ENCODE data around the gene C4orf50. TPM values are rescaled to one million over a fixed set of nuclear protein-coding genes. Genes with fewer than 3 reads are reported as not detected.

The C4orf50 gene
- total RNA-seq, 1 experiment from 2014 or later: not detected

GRCh38 chr4:5919571-5919970 is 98.7 kb downstream of the C4orf50 start:
- no peaks in the 10 kb centered on the region for H3K27me3 ChIP-seq

GRCh38 chr4:5919044-5919443 is 99.2 kb downstream of the C4orf50 start:
- Histone ChIP-seq H3K4me1 (peaks cover 25% of the 10 kb centered on the region), H3K27me3 (no peaks in the 10 kb centered on the region), H3K4me3 (no peak overlapping the region), H3K36me3 (no peaks in the 10 kb centered on the region), H3K27ac (no peak overlapping the region), H3K9me3 (replicated peaks) (no peaks in the 10 kb centered on the region)
- no peak for DNase-seq

More at GRCh38 chr4:5919571-5919970, 98.7 kb downstream of the C4orf50 start:
- peaks cover 31% of the 10 kb centered on the region for H3K4me1 ChIP-seq
- no peaks in the 10 kb centered on the region for H3K36me3 ChIP-seq
- no peak overlapping the region for H3K27ac ChIP-seq
- DNase-seq: no peak
- no peaks in the 10 kb centered on the region for H3K9me3 ChIP-seq (replicated peaks)
- H3K4me3 ChIP-seq: no peak overlapping the region

GRCh38 chr4:5918331-5918985 is 99.8 kb downstream of the C4orf50 start:
- no peaks in the 10 kb centered on the region for H3K27me3 ChIP-seq
- no peaks in the 10 kb centered on the region for H3K36me3 ChIP-seq
- no peaks in the 10 kb centered on the region for H3K9me3 ChIP-seq (replicated peaks)
- H3K4me3 ChIP-seq: no peak overlapping the region
- no peak for DNase-seq
- H3K4me1 ChIP-seq: peaks cover 19% of the 10 kb centered on the region
- no peak overlapping the region for H3K27ac ChIP-seq

- Histone ChIP-seq H3K4me3 (no peak overlapping the region), H3K27ac (no peak overlapping the region), H3K4me1 (peaks cover 12% of the 10 kb centered on the region; the same call in 1 of the 2 replicates), H3K36me3 (no peaks in the 10 kb centered on the region), H3K9me3 (replicated peaks) (no peaks in the 10 kb centered on the region), H3K27me3 (no peaks in the 10 kb centered on the region)
- DNase-seq: no peak
Observed at GRCh38 chr4:5917672-5918071, 100.6 kb downstream of the C4orf50 start.

GRCh38 chr4:5916229-5916628 is 102.0 kb downstream of the C4orf50 start:
- H3K4me1 ChIP-seq: peaks cover 4% of the 10 kb centered on the region; the same call in 1 of the 2 replicates
- DNase-seq: no peak
- no peaks in the 10 kb centered on the region for H3K27me3 ChIP-seq
- no peak overlapping the region for H3K4me3 ChIP-seq
- no peaks in the 10 kb centered on the region for H3K36me3 ChIP-seq
- H3K27ac ChIP-seq: no peak overlapping the region
- 0 out of 2 replicates have a peak, but pooled peaks cover 3% of the 10 kb centered on the region for H3K9me3 ChIP-seq (replicated peaks)

- no peak for DNase-seq
- H3K36me3 ChIP-seq: no peaks in the 10 kb centered on the region
- H3K9me3 ChIP-seq (replicated peaks): 0 out of 2 replicates have a peak, but pooled peaks cover 3% of the 10 kb centered on the region
- no peak overlapping the region for H3K4me3 ChIP-seq
- H3K27me3 ChIP-seq: no peaks in the 10 kb centered on the region
- H3K4me1 ChIP-seq: no peaks in the 10 kb centered on the region
- H3K27ac ChIP-seq: no peak overlapping the region
Observed at GRCh38 chr4:5913454-5913853, 104.8 kb downstream of the C4orf50 start.

GRCh38 chr4:5912614-5913019 is 105.6 kb downstream of the C4orf50 start:
- H3K4me1 ChIP-seq: no peaks in the 10 kb centered on the region
- DNase-seq: no peak
- no peaks in the 10 kb centered on the region for H3K27me3 ChIP-seq
- H3K9me3 ChIP-seq (replicated peaks): 0 out of 2 replicates have a peak, but pooled peaks cover 3% of the 10 kb centered on the region
- no peak overlapping the region for H3K4me3 ChIP-seq
- H3K36me3 ChIP-seq: no peaks in the 10 kb centered on the region
- H3K27ac ChIP-seq: no peak overlapping the region

GRCh38 chr4:5908876-5909427 is 109.3 kb downstream of the C4orf50 start:
- Histone ChIP-seq H3K27me3 (no peaks in the 10 kb centered on the region), H3K36me3 (no peaks in the 10 kb centered on the region), H3K4me3 (no peak overlapping the region), H3K4me1 (no peaks in the 10 kb centered on the region), H3K27ac (no peak overlapping the region), H3K9me3 (replicated peaks) (0 out of 2 replicates have a peak, but pooled peaks cover 3% of the 10 kb centered on the region)
- DNase-seq: no peak

- no peak for DNase-seq
- Histone ChIP-seq H3K27ac (no peak overlapping the region), H3K36me3 (no peaks in the 10 kb centered on the region), H3K4me1 (no peaks in the 10 kb centered on the region), H3K4me3 (no peak overlapping the region), H3K27me3 (peaks cover 1% of the 10 kb centered on the region; the same call in 1 of the 2 replicates), H3K9me3 (replicated peaks) (no peaks in the 10 kb centered on the region)
Observed at GRCh38 chr4:5906191-5906590, 112.0 kb downstream of the C4orf50 start.

GRCh38 chr4:5905714-5906113 is 112.5 kb downstream of the C4orf50 start:
- Histone ChIP-seq H3K4me1 (no peaks in the 10 kb centered on the region), H3K36me3 (no peaks in the 10 kb centered on the region), H3K27ac (no peak overlapping the region), H3K9me3 (replicated peaks) (no peaks in the 10 kb centered on the region), H3K4me3 (no peak overlapping the region), H3K27me3 (peaks cover 4% of the 10 kb centered on the region)
- no peak for DNase-seq

- no peak for DNase-seq
- H3K27me3 ChIP-seq: peaks cover 20% of the 10 kb centered on the region
- no peaks in the 10 kb centered on the region for H3K4me1 ChIP-seq
- peaks cover 8% of the 10 kb centered on the region; the same call in 1 of the 2 replicates for H3K9me3 ChIP-seq (replicated peaks)
- no peak overlapping the region for H3K27ac ChIP-seq
- no peak overlapping the region for H3K4me3 ChIP-seq
- H3K36me3 ChIP-seq: no peaks in the 10 kb centered on the region
Observed at GRCh38 chr4:5900844-5901243, 117.4 kb downstream of the C4orf50 start.

- Histone ChIP-seq H3K27ac (no peak overlapping the region), H3K9me3 (replicated peaks) (peaks cover 8% of the 10 kb centered on the region; the same call in 1 of the 2 replicates), H3K36me3 (no peaks in the 10 kb centered on the region), H3K4me3 (no peak overlapping the region), H3K27me3 (peaks cover 20% of the 10 kb centered on the region), H3K4me1 (no peaks in the 10 kb centered on the region)
- no peak for DNase-seq
Observed at GRCh38 chr4:5899881-5900280, 118.3 kb downstream of the C4orf50 start.

GRCh38 chr4:5899396-5899795 is 118.8 kb downstream of the C4orf50 start:
- Histone ChIP-seq H3K4me3 (no peak overlapping the region), H3K36me3 (no peaks in the 10 kb centered on the region), H3K27ac (no peak overlapping the region), H3K4me1 (peaks cover 5% of the 10 kb centered on the region), H3K9me3 (replicated peaks) (peaks cover 8% of the 10 kb centered on the region; the same call in 1 of the 2 replicates), H3K27me3 (peaks cover 20% of the 10 kb centered on the region)
- DNase-seq: no peak

- Histone ChIP-seq H3K36me3 (no peaks in the 10 kb centered on the region), H3K27me3 (peaks cover 20% of the 10 kb centered on the region), H3K27ac (no peak overlapping the region), H3K9me3 (replicated peaks) (peaks cover 8% of the 10 kb centered on the region; the same call in 1 of the 2 replicates), H3K4me1 (peaks cover 14% of the 10 kb centered on the region), H3K4me3 (no peak overlapping the region)
- no peak for DNase-seq
Observed at GRCh38 chr4:5897674-5898073, 120.6 kb downstream of the C4orf50 start.

- Histone ChIP-seq H3K36me3 (no peaks in the 10 kb centered on the region), H3K4me1 (peaks cover 18% of the 10 kb centered on the region), H3K27me3 (peaks cover 12% of the 10 kb centered on the region), H3K27ac (no peak overlapping the region), H3K4me3 (no peak overlapping the region), H3K9me3 (replicated peaks) (peaks cover 8% of the 10 kb centered on the region; the same call in 1 of the 2 replicates)
- no peak for DNase-seq
Observed at GRCh38 chr4:5895287-5895686, 122.9 kb downstream of the C4orf50 start.
